Duodenal mucosa (tissue), 2 donors: Measurements from ENCODE around the gene UBXN1.

Source experiments
- H3K27ac ChIP-seq: one replicate; pipeline ENCODE4 v1.7.0; 2013; ENCODE audit warnings: low read depth, low read length
- H3K27me3 ChIP-seq, 2 donors: one replicate each; pipeline ENCODE4 v1.7.0; 2013; ENCODE audit warnings: low read length in 2 of 2, control low read depth in 1 of 2; ENCODE audit not compliant: insufficient read depth in 2 of 2, control insufficient read depth in 1 of 2
- H3K36me3 ChIP-seq, 2 donors: one replicate each; pipeline ENCODE4 v1.7.0; 2013; ENCODE audit warnings: low read length in 2 of 2, control low read depth in 1 of 2; ENCODE audit not compliant: insufficient read depth in 2 of 2, control insufficient read depth in 1 of 2
- H3K4me1 ChIP-seq, 2 donors: one replicate each; pipeline ENCODE4 v1.7.0; 2013; ENCODE audit warnings: low read length in 2 of 2, control low read depth in 1 of 2; ENCODE audit not compliant: insufficient read depth in 2 of 2, control insufficient read depth in 1 of 2
- H3K4me3 ChIP-seq, 2 donors: one replicate each; pipeline ENCODE4 v1.7.0; 2013; ENCODE audit warnings: low read length in 2 of 2, low read depth in 1 of 2
- H3K9ac ChIP-seq, 2 donors: one replicate each; pipeline ENCODE4 v1.7.0; 2013; ENCODE audit warnings: low read length in 2 of 2, low read depth in 1 of 2
- H3K9me3 ChIP-seq, 2 donors: one replicate each; pipeline ENCODE4 v1.7.0; 2013; ENCODE audit warnings: low read length in 2 of 2, control low read depth in 1 of 2; ENCODE audit not compliant: control insufficient read depth in 1 of 2

The UBXN1 gene, protein sequence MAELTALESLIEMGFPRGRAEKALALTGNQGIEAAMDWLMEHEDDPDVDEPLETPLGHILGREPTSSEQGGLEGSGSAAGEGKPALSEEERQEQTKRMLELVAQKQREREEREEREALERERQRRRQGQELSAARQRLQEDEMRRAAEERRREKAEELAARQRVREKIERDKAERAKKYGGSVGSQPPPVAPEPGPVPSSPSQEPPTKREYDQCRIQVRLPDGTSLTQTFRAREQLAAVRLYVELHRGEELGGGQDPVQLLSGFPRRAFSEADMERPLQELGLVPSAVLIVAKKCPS

DNA sequence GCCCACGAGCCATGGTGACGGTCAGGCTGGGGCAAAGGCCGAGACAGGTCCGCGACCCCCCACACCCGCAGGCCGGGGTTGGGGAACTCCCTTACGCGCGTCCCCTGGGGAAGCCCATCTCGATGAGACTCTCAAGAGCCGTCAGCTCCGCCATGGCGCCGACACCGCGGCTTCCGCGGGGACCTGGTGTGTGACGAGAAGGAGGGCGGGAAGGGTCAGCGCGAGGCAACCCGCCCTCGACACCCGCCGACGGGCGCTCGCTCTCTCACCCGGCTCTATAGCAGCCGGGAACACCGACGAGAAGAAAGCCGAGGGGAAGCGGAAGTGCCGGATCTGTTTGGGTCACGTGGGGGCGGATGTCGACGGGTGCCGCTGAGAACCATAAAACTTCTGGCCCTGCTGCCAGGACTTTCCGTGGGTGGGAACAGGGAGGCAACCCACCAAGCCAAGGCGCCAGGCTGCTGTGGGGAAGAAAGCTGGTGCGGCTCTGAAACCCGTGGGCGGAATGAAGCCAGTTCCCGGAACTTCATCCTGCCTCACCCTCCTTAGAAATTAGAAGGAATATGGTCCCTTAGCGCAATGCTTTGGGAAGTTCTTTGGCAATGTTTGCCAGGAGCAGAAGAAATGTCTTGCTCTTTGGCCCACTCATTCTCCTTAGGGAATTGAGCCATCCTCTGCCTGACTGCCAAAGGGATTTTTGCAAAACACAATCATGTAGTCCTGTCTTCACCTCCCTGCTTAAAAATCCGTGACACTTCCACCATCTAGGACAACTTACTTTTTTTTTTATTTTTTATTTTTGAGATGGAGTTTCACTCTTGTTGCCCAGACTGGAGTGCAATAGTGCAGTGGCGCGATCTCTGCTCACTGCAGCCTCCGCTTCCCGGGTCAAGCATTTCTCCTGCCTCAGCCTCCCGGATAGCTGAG, at the start of gene UBXN1:
UBXN1 (minus strand) TSS at position 304 of the 927 bp plus-strand sequence; CDS start at position 154, 150 bp downstream.
- peak within 1 kb of the TSS; percentile 97 to 99 for H3K4me3 ChIP-seq

DNA sequence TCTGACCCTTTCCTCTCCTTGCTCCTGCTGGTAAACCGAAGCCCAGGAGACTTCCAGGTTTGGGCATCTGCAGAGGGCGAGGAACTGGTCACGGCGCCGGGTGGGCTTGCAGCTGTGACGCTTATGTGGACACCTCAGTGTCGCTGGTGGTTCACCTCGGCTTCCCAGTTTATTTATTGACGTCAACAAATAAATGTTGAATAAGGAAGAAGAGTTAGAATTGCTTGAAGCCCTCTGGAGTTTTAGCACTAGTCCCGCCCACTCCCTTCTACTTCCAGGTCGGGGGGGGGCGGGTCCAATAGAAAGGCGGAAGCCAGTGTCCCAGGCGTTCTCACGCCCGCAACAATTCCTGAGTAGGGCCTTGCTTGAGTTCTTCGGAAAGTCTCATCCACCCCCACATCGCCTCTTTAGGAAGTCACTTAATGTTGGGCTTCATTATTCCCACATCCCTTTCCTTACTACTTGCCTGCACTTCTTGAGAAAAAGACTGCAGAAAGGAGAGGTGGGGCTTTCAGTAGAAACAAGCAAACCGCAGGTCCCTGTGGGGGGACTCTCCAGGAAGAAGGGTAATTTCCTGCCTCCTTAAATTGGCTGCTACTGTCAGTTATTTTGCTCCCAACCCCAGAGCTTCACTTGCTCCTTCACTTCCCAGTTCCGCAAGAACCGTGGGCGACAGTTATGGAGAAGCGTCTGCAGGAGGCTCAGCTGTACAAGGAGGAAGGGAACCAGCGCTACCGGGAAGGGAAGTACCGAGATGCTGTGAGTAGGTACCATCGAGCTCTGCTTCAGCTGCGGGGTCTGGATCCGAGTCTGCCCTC, 49.5 kb upstream of the UBXN1 start, which contains the start of gene TTC9C:
TTC9C (plus strand) TSS at position 316 of the 818 bp plus-strand sequence; CDS start at position 679, 363 bp downstream.
- H3K27ac ChIP-seq: peak within 1 kb of the TSS; percentile 94
- H3K9ac ChIP-seq: peak within 1 kb of the TSS; percentile 87 to 96
- no peaks in the 10 kb centered on the region for H3K27me3 ChIP-seq
- H3K4me3 ChIP-seq: peak within 1 kb of the TSS; percentile 98
- H3K4me1 ChIP-seq: peaks cover 21 to 30% of the 10 kb centered on the region in 2 donors
- no peaks in the 10 kb centered on the region for H3K9me3 ChIP-seq
- H3K36me3 ChIP-seq: peaks cover 6 to 14% of the 10 kb centered on the region in 2 donors

More for the DNA sequence above, at the start of gene UBXN1:
- no peaks in the 10 kb centered on the region for H3K9me3 ChIP-seq
- H3K4me1 ChIP-seq: peaks cover 16 to 17% of the 10 kb centered on the region in 2 donors
- H3K36me3 ChIP-seq: peaks cover 8 to 14% of the 10 kb centered on the region in 2 donors
- H3K27ac ChIP-seq: peak within 1 kb of the TSS; percentile 81
- H3K9ac ChIP-seq: peak within 1 kb of the TSS; percentile 90 to 94
- H3K27me3 ChIP-seq: no peaks in the 10 kb centered on the region

DNA sequence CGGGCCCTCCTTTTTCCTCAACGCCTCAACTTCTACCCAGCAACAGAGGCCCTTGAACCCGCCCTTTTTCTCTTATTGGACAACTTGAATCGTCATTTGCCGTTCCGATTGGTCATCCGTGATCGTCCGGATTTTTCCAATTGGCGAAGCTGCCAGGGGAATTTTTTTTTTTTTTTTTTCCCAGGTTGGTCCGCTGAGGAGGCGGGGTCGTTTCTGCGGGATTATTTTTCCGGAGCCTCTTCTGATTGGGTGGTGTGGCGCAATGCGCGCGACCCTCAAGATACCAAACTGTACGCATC, 48.9 kb upstream of the UBXN1 start:
- Histone ChIP-seq H3K4me3 (peak overlapping the region; percentile 98), H3K9me3 (no peaks in the 10 kb centered on the region), H3K9ac (peak overlapping the region; percentile 77 to 87), H3K4me1 (peaks cover 21 to 30% of the 10 kb centered on the region in 2 donors), H3K27me3 (no peaks in the 10 kb centered on the region), H3K27ac (peak overlapping the region; percentile 94), H3K36me3 (peaks cover 2 to 15% of the 10 kb centered on the region in 2 donors)

DNA sequence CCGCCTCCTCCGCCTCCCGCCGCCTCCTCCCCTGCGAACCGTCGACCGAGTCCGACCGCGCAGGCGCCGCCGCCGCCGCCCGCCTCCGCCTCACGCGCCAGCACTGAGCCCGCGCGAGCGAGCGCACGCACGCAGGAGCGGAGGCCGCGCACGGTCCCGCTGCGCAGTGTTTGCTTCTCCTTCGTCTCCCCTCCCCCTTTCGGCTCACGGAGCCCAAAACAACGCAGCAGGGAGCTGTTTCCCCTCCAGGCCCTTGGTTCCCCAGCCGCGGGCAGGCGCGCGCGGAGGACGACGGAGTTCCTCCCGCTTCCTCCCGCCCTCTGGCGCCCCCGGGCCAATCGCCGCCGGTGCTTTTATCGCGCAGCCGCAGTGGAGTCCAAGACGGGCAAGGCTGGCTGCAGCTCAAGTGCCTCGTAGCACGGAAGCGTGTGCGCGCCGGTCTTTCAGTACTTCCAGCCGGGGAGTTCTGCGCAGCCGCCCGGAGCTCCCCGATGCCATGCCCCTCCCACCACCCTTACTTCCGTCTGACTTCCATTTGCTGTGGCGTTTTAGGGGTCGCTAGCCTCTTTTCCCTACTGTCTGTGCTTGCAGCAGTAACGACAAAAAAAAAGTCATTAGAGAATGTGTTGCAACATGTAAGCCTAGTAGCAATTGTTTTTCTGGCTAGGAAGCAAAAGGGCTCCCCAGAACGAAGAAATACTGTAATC, 48.4 kb upstream of the UBXN1 start, which contains the start of gene HNRNPUL2:
HNRNPUL2 (minus strand) TSS at position 293 of the 707 bp plus-strand sequence. CDS start 301 bp downstream, outside the sequence.
- peak within 1 kb of the TSS; percentile 95 to 96 for H3K9ac ChIP-seq
- no peaks in the 10 kb centered on the region for H3K9me3 ChIP-seq
- H3K27me3 ChIP-seq: no peaks in the 10 kb centered on the region
- peaks cover 21 to 30% of the 10 kb centered on the region in 2 donors for H3K4me1 ChIP-seq
- peak within 1 kb of the TSS; percentile 98 for H3K4me3 ChIP-seq
- H3K27ac ChIP-seq: peak within 1 kb of the TSS; percentile 94
- peaks cover 6 to 20% of the 10 kb centered on the region in 2 donors for H3K36me3 ChIP-seq

DNA sequence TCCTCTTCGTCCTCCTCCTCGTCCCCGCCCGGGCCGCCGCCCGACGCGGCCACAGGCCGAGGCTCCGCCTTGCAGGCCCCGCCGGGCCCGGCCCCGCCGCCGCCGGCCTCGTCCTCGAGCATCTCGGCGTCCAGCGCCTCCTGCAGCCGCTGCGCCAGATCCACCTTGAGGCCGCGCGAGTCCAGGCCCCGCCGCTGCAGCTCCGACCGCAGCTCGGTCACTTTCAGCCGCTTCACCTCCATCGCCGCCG, 48.0 kb upstream of the UBXN1 start:
- Histone ChIP-seq H3K9ac (peak overlapping the region; percentile 95 to 96), H3K9me3 (no peaks in the 10 kb centered on the region), H3K27me3 (no peaks in the 10 kb centered on the region), H3K4me1 (peaks cover 21 to 30% of the 10 kb centered on the region in 2 donors), H3K4me3 (peak overlapping the region; percentile 98), H3K27ac (peak overlapping the region; percentile 94), H3K36me3 (peaks cover 11 to 25% of the 10 kb centered on the region in 2 donors)

DNA sequence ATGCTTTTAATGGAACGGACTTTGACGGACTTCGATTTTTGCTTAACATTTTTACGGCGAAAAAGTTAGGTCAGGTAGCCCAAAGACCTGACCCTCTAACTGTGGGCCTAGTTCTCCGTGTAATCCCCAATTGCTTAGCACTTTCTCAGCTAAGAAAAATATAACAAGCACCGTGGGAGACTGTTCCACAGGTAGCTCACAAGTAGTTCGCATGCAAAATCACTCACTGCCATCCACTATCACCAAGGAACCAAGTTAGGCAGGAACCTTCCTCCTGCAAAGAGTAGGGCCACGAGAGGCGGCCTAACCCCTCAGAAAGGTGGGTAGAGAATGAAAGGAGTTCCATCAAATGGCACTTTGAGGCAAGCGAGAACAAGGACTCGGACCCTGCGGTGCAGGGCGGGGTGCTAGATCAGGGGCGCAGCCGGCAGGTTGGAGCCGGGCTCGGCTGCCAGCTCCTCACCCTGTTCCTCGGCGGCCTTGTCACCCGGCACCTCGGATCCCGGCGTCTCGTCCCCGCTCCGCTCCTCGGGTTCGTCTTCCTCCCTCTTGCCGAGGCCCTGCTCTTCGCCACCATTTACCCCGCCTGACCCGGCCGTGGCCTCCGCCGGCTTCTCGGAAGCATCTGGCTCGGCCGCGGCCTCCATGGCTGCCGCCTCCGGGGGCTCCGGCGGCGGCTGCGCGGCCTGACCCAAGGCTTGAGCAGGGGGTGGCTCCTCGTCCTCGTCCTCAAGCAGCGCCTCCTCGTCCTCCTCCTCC, 47.5 kb upstream of the UBXN1 start:
- H3K4me1 ChIP-seq: peaks cover 21 to 28% of the 10 kb centered on the region in 2 donors
- H3K27ac ChIP-seq: peak overlapping the region; percentile 94
- H3K9ac ChIP-seq: peak overlapping the region; percentile 95 to 96

DNA sequence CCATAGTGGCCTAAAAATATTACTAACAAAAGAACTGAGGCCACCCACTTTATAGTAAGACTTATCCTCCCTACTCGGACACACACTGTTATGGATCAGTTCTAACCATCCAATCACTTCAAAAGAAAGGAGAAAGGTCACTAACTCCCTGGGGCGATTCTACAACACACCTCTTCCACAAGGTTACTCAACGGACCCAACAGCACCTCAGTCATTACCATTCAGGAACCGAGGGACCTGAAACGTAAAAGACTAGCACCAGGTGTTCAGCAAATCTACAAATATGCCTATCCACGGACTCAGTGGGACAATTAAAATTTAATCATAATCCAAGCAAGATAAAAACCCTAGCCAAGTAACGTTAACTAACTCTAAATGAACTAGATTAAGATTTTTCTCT, 46.8 kb upstream of the UBXN1 start:
- Histone ChIP-seq H3K9ac (peak overlapping the region; percentile 95 to 96), H3K27me3 (no peaks in the 10 kb centered on the region), H3K4me1 (peaks cover 21 to 24% of the 10 kb centered on the region in 2 donors), H3K27ac (no peak overlapping the region), H3K9me3 (no peaks in the 10 kb centered on the region), H3K4me3 (peak overlapping the region; percentile 98), H3K36me3 (peaks cover 23 to 37% of the 10 kb centered on the region in 2 donors)

More for the DNA sequence above, 47.5 kb upstream of the UBXN1 start:
- peak overlapping the region; percentile 98 for H3K4me3 ChIP-seq
- no peaks in the 10 kb centered on the region for H3K27me3 ChIP-seq
- peaks cover 16 to 30% of the 10 kb centered on the region in 2 donors for H3K36me3 ChIP-seq
- H3K9me3 ChIP-seq: no peaks in the 10 kb centered on the region

DNA sequence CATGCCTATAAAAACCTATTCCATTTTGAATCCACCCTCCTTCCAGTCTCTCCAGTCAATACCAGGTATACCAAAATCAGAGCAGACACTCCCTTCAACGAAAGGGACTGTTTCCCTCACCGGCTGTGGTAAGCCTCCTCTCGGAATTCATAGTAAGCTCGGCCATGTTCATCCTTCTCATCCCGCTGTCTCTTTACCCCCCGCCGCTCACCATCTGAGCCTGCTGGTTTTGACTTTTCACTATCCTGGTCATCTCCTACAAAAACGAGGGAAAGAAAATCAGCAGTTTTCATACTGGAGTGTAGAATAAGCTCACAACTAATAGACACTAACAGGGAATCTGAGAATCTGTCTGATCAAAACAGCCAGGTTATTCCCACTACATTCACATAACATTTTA, 45.3 kb upstream of the UBXN1 start:
- no peaks in the 10 kb centered on the region for H3K9me3 ChIP-seq
- H3K27me3 ChIP-seq: no peaks in the 10 kb centered on the region
- H3K27ac ChIP-seq: no peak overlapping the region
- H3K36me3 ChIP-seq: peaks cover 35 to 51% of the 10 kb centered on the region in 2 donors
- peak overlapping the region; percentile 98 for H3K4me3 ChIP-seq
- H3K9ac ChIP-seq: peak overlapping the region; percentile 95 to 96
- peaks cover 11 to 15% of the 10 kb centered on the region in 2 donors for H3K4me1 ChIP-seq

DNA sequence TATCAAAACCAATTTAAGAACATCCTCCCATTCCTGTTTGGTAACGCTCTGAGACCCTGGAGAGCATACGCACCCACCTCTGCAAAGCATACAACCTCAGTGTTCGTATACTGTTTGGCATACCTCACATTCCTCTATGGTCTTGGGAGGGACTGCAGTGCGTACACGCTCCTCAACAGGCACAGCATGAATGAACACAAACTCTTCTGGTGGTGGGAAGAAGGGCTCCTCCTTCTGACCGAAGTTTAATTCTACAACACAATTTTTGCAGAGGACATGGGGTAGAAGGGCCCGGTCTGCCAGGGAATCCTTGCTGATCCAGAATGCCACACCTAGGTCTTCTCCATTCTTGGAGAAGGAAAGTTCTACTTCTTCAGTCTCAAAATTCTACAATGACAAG, 43.1 kb upstream of the UBXN1 start:
- no peaks in the 10 kb centered on the region for H3K9me3 ChIP-seq
- no peak overlapping the region for H3K4me3 ChIP-seq
- peaks cover 43 to 72% of the 10 kb centered on the region in 2 donors for H3K36me3 ChIP-seq
- no peak overlapping the region for H3K27ac ChIP-seq
- no peaks in the 10 kb centered on the region for H3K27me3 ChIP-seq
- H3K4me1 ChIP-seq: peaks cover 13 to 15% of the 10 kb centered on the region in 2 donors
- H3K9ac ChIP-seq: no peak overlapping the region
